ENCODE data around the gene HNRNPK. TPM values are rescaled to one million over a fixed set of nuclear protein-coding genes. Genes with fewer than 3 reads are reported as not detected.

Gene HNRNPK
- 489 and 509 TPM in 2 replicates for total RNA-seq

GRCh38 chr9:83979812-83980394 is at the start of gene HNRNPK:
Gene HNRNPK (minus strand): TSS chr9:83980215. CDS start chr9:83978252, 1,963 bp downstream.

GRCh38 chr9:83980395-83981125 is 545 bp upstream of the HNRNPK start, which contains the start of gene RMI1:
Gene RMI1 (plus strand): TSS chr9:83980805. CDS start chr9:84000987, 20,182 bp downstream.

GRCh38 chr9:83920927-83921707 is 58.9 kb downstream of the HNRNPK start, which contains the start of gene KIF27:
Gene KIF27 (minus strand): TSS chr9:83921432. CDS start chr9:83915591, 5,841 bp downstream.

Other genes starting within 250 kb of the HNRNPK start
- 0.39 and 3.9 TPM in 2 replicates for gene GKAP1, start 162.4 kb downstream of the HNRNPK start, total RNA-seq
- 1.0 and 2.5 TPM in 2 replicates for gene KIF27, start 58.8 kb downstream of the HNRNPK start, total RNA-seq
- gene RMI1, start 590 bp upstream of the HNRNPK start, total RNA-seq: 7.6 and 10.2 TPM in 2 replicates